HCEC 1CT (cell line): ENCODE measurements around the gene NPLOC4.

Experiments used
- DNase-seq: peaks from one replicate; pipeline ENCODE4 v3.0.0-alpha.2; 2017

Gene NPLOC4

DNA sequence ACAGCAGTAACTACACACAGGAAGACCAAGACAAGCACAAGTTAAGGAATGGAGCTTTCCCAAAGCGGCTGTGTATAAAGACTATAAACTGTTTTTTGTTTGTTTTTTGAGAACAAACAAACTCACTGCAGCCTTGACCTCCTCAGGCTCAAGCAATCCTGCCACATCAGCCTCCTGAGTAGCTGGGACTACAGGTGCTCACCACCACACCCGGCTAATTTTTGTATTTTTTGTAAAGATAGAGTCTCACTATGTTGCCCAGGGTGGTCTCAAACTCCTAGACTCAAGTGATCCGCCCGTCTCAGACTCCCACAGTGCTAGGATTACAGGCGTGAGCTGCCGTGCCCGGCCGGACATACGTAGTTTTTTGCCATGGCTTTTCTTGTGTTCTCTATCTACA lies 23.5 kb upstream of the NPLOC4 start:
- no peak for DNase-seq

DNA sequence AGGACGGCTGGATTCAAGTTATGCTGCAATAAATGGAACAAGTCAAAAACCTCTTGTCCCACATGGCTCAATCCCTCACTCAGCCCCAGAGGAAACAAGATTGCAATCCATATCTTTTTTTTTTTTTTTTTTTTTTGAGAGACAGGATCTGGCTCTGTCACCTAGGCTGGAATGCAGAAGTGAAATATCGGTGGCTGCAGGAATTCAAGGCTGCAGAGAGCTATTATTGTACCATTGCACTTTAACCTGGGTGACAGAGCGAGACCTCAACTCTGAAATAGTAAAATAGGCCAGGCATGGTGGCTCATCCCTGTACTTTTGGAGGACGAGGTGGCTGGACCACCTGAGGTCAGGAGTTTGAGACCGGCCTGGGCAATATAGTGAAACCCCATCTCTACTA lies 22.1 kb upstream of the NPLOC4 start:
- no peak for DNase-seq

DNA sequence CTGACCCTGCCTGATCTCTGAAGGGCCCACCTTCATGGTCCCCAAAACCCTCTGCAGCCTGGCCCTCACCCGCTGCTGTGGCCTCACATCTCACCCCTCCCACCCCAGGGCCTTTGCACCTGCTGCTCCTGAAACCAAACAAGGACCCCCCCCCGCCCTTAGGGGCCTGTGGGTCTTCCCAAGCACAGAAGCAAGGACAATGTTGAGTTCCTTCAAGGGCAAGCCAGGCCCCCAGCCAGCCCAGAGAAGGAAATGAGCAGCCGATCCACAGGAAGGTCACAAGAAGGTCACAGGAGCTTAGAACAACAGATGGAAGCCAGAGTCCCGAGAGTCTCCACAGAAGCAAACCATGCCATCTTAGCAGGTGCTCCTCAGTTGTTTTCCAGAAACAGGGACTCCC lies 19.9 kb upstream of the NPLOC4 start:
- DNase-seq, result no peak

DNA sequence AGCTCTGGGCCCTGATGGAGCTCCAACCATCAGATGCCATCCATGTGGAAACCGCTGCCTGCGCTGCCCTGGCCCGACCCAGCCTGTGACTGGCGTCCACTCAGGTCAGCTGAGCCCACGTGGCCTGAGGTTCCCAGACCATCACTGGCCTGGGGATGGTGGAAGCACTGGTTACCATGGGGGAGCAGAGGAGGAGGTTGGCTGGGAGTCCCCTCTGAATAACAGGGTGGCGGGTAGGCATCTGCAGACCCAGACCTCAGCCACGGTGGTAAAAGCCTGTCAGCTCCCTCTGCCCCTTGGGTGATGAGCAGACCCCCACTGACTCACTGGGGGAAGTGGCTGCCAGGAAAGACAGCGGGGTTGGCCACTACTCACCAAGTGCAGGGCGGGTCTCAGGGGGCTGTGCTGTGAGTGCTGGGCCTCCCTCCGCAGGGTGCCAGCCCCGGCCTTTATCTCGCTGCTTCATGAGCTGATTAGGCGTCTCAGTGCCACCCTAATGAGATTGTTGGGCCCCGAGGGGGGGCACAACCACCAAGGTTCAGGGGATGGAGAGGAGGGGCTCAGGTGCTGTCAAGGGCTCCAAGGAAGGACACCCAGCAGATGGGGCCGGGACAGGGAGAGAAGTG lies 19.3 kb upstream of the NPLOC4 start, which contains the start of gene PDE6G:
TSS of gene PDE6G (minus strand) at position 425 of the 626 bp plus-strand sequence. CDS start 3,237 bp downstream, outside the sequence.
- no peak for DNase-seq

DNA sequence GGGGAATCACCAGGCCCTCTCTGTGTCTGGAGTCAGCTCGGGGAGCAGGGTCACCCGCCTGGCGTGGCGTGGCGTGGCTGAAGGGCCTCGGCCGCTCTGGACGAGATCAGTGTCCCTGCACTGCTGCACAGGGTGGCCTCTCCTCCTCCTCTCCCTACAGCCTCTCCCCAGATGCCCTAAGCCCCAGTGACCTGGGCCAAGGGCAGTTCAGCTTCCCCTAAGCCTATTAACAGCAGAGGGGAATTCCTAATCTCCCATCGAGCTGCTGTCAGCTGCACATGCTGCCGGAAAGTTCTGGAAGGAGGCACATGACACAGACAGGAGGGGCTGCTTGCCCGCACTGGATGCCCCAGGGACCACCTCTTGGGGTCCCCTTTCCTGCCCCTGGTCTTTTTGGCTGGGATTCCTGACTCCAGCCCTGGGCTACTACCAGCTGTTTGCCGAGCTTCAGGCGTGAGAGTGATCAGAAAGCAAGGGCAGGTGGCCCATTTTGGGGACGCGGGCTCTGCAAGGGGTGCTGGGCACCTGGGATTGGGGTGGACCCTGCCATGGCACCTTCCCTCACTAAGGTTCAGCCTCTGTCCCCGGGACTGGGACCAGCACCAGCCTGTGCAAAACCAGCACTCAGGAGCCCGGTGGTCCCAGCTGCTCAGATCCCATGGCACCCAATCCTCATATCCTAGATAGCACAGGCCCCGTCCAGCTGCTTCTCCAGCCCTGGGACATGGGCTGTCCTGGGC lies 18.6 kb upstream of the NPLOC4 start:
- DNase-seq, result no peak

DNA sequence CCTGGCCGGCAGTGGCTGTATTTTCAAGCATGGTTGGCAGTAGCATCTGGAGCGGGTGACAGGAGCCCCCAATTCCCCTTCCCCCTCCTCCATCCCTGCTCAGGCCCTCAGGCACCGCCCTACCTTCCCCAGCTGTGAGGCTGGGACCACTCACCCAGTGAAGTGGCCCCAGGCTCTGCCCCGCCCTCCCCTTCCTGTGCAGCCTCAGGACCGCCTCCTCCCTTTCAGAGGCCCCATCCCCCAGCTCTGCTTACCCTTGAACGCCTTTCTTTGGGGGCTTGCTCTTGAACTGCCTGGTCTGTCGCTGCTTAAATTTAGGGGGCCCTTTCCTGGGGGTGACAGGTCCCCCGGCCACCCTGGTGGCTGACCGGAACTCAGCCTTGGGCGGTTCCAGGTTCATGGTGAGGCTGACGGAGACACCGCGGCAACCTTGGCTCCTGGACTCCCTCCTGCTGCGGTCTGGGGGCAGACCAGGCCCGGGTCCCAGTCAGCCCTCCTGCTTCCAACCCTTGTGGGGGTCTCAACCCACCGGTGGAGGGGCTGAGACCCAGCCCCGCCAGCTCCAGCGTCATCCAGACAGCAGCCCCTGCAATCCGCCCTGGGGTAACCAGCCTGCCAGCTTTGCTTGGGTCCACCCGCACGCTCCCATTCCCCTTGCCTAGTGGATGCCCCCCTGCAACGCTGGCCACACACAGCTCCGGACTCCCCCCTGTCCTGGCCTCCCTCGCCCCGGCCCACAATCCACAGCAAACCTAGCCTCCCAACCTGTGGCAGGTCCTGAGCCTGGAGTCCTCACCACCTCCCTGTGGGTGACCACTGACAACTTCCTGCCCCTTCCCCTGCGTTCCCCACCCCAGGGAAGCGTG lies 16.2 kb upstream of the NPLOC4 start:
- no peak for DNase-seq

DNA sequence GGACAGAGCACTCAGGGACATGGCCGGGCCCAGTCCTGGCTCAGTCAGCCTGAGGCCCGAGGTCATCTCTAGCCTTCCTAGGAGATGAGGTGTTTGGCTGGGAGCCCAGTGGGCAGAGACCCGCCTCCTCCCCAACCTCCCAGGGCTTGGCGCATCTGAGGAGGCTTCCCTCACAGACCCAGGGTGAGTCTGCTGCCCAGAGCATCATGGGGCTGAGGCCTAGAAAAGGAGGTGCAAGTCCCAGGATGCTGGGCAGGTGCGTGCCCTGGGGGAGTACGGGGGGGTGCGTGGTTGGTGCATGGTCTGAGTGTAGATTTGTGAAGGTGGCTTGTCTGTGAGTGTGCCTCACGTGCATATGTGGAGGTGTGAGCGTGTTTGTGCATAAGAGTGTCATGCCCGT lies 14.8 kb upstream of the NPLOC4 start:
- DNase-seq, result peak; percentile 91

DNA sequence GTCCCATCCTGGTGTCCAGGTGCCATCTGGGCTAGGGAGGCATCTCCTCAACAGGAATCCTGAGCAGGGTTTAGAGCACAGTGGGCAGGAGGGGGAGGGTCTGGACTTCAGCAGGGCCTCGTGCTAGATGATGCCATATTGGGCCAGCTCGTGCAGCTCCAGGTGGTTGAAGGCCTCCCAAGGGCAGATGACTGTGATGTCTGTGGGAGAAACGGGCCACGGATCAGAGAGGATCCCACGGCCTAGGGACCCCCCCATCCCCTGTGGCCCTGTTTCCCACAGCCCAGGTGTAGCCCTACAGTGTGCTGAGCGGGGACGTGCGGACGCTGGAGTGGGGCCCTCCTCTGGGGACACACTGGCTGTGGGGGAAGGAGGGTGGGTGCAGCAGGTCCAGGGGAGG lies 14.0 kb upstream of the NPLOC4 start:
- no peak for DNase-seq

DNA sequence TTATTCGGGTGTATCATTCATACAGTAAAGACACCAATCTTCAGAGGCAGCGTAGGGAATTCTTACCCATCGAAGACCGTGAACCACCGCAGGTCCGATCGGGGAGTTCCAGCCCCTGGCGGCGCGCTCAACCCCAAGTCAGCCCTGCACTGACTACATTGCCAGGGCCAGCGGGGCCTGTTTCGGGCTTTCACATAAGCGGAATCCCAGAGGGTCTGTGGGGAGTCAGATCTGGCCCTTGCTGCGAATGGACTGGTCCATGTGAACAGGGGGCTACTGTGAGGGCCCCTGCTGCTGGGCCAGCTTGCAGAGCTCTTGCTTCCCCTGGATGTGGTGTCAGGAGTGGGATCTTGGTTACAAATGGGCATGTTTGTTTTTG lies 11.8 kb upstream of the NPLOC4 start:
- DNase-seq, result no peak

DNA sequence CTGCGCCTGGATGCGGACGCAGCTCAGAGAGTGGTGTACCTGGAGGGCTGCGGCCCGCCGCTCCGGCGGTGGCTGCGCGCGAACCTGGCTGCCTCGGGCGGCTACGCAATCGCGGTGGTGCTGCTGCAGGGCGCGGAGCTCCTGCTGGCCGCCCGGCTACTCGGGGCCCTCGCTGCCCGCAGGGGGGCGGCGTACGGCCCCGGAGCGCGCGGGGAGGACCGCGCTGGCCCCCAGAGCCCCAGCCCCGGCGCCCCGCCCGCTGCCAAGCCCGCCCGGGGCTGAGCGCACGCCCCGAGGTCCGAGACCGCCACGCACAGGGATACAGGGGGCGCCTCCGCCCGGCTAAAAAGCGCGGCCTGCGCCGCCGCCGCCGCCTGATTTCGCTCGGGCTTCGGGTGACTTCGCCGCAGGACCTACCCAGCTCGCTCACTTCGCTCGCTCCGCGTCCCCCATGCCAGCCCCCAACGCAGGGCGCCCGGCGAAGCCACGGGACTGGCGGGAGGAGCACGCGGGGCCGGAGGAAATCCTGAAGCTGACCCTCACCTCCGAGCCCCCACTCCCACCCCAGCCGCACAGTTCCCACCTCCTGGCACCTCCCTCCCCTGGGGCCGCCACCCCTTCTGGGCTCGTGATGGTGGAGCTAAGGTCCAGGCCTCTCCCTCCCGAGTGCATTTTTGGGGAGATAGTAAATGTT lies 11.2 kb upstream of the NPLOC4 start:
- no peak for DNase-seq

DNA sequence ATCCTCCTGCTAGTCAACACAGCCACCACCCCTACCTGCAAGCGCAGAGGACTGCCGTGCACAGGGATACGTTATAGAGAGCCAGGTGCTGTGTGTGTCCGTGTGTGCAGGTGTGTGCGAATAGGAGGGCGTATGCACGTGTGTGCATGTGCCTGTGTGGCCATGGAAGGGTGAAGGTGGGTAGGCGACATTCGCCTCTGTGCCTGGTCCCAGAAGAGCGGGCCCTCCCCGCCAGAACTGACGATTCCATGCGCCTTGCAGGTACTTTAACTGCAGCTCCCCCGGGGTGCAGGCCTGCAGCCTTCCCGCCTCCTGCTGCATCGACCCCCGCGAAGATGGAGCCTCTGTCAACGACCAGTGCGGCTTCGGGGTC lies 10.7 kb upstream of the NPLOC4 start:
- no peak for DNase-seq

DNA sequence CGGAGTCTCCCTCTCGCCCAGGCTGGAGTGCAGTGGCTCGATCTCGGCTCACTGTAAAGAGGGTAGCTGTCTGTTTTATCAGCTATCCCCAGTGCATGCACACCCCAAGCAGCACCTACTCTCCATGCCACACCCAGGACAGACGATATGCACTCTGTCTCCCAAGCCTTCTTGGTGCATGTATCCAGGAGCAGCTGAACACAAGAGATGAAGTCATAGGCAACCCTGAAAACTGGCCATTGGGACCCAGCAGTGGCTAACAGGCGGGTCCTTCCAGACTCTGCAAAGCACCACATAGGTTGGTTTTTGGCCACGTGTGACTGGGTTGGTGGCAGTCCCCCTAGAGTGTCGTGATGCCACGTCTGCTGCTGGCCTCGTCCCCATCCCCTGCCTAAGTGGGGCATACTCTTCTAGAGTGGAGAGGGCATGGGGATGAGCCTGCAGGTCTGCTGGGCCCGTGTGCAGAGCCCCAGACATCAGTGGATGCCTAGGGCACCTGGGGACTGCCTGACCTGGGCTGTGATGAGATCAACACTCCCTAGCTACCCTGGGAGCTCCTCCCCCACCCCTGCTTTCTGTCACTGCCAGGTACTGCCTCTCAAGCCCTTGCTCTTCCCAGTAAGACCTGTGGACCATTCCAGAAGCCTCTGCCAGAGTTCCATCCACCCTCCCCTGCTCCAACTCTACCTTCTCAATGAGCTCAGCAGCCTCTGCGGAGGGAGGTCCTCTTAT lies 10.1 kb upstream of the NPLOC4 start:
- DNase-seq, result no peak

DNA sequence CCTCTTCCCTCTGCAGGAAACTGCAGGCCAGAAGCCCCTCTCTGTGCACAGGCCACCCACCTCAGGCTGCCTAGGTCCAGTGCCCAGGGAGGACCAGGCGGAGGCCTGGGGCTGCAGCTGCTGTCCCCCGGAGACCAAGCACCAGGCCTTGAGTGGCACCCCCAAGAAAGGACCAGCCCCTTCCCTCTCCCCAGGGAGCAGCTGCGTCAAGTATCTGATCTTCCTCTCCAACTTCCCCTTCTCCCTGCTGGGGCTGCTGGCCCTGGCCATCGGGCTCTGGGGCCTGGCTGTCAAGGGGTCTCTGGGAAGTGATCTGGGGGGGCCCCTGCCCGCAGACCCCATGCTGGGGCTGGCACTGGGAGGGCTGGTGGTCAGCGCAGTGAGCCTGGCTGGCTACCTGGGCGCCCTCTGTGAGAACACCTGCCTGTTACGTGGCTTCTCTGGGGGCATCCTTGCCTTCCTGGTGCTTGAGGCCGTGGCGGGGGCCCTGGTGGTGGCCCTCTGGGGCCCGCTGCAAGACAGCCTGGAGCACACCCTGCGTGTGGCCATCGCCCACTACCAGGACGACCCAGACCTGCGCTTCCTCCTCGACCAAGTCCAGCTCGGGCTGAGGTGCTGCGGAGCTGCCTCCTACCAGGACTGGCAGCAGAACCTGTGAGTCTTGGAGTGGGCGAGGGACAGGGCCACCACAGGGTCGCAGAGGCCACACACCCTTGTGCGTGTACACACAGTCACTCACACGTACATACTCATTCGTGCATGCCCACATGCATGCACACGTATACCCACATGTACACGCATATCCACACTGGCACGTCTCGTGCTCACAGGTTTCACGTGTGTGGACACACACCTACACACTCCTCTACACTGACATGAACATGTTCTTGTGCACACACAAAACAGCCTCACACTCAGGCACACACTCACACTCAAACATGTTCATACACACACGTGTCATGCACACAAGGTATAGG lies 8.4 kb upstream of the NPLOC4 start:
- no peak for DNase-seq

DNA sequence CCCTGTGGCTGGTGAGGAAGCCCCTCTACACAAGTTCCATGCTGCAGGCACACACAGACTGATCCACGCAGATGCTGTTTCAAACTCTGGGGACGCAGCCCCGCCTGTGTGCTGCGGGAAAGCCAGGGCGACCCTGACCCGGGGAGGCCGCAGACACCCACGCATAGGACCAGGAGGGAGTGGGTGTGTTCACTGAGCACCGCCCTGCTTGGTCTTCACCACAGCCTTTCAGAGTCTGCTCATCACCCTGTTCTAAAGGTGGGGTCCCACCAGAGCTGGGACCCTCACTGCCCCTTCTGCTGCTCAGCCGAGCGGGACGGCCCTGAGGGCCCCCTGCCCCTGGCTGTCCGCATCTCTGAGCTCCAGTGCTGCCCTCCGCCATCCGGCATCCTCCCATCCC lies 7.6 kb upstream of the NPLOC4 start:
- DNase-seq, result no peak

DNA sequence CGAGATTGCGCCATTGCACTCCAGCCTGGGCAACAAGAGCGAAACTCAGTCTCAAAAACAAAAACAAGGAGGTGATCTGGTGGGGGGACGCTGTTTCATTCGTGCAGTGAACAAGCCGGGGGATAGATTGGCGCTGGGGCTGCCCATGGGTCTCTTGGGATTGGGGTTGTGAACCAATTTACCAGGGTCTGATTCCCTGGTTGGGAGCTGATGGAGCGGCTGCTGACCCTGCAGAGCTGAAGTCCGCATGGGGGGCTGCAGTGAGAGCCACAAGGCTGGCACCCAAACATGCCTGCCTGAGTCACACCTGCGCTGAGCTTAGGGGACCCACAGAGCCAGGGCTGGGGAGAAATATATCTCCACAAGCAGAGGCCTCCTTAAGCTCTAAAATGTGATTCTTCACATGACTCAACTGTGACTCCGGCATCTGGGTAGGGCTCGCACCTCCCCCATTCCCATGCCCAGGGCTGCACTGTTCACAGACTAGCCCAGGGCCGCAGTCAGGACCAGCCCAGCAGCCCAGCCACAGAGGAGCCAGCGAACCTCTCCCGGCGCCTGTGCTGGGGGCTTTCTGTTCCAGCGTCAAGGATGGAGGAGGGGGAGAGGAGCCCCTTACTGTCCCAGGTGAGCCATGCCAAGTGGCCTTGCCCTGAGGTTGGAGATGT lies 5.0 kb upstream of the NPLOC4 start:
- peak; percentile 85 for DNase-seq

DNA sequence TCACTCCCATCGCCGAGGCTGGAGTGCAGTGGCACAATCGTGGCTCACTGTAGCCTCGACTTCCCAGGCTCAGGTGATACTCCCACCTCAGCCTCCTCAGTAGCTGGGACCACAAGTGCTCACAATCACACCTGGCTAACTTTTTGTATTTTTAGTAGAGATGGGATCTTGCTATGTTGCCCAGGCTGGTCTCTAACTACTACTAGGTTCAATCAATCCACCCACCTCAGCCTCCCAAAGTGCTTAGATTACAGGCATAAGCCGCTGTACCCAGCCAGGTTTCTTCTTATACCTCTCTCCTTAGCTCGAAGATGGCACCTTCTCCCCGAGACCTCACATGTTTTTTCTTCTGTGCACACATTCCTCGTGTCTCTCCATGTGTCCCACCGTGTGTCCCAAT lies 3.1 kb upstream of the NPLOC4 start:
- DNase-seq, result no peak

DNA sequence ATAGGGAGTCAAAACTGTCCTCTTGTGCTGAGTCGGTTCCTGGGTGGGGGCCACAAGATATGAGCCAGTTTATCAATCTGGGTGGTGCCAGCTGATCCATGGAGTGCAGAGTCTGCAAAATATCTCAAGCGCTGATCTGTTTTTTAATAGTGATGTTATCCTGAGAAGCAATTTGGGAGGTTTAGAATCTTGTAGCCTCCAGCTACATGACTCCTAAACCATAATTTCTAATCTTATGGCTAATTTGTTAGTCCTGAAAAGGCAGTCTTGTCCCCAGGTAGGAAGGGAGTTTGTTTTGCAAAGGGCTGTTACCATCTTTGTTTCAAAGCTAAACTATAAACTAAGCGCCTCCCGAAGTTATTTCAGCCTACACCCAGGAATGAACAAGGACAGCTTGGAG lies 1.8 kb upstream of the NPLOC4 start:
- DNase-seq, result no peak

DNA sequence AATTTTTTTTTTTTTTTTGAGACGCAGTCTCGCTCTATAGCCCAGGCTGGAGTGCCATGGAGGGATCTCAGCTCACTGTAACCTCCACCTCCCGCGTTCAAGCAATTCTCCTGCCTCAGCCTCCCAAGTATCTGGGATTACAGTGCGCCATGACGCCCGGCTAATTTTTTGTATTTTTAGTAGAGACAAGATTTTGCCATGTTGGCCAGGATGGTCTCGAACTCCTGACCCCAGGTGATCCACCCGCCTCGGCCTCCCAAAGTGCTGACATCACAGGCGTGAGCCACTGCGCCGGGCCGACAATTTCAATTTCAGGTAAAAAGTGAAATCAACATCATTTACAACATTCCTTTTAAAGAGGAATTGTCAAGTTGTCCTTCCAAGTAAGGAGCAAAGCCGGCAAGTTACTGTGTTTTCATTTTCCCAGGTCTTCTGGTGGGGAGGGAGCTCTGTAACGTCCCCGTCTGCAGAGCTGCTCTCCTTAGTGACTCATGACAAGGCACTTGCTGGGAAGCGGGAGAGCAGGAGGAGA lies 873 bp downstream of the NPLOC4 start:
- DNase-seq, result peak; percentile 35

DNA sequence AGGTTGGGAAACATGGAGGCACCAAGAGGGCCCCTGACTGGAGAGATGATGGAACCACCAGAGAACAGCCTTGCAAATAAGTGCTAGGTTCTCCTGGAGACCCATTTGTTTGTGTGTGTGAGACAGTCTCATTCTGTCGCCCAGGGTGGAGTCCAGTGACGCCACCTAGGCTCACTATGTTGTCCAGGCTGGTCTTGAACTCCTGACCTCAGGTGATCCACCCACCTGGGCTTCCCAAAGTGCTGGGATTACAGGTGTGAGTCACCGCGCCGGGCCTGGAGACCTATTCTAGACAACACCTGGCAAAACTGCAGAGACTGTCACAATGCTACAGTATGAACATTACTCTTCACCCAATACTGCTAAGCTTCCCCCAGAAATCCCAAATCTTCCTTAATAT lies 1.5 kb downstream of the NPLOC4 start:
- no peak for DNase-seq

DNA sequence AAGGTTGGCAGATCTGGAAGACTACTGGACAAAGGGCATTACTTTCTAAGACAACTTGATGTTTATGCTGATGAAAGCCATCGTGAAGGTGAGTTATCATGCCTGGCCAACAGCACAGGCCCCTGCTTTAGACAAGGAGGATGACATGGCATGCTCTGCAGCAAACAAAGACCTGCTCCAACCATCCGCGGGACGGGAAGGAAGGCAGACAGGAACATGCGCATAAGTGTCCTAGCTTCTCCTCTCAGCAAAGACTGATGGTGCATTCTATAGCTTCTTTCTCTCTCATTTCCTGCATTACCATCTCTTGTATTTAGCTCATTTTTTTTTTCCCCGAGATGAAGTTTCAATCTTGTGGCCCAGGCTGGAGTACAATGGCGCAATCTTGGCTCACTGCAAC lies 5.4 kb downstream of the NPLOC4 start:
- DNase-seq, result no peak

DNA sequence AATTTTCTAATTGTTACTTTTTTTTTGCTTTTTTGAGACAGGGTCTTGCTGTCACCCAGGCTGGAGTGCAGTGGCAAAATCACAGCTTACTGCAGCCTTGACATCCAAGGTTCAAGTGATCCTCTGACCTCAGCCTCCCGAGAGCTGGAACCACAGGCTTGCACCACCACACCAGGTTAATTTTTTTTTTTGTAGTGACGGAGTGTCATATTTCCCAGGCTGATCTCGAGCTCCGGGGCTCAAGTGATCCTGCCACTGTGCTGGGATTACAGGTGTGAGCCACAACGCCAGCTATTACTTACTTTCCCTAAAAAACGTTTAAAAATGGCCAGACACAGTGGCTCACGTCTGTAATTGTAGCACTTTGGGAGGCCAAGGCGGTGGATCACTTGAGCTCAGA lies 6.6 kb downstream of the NPLOC4 start:
- DNase-seq, result no peak
